Lower leg skin (tissue), 3 donors: Measurements from ENCODE around the gene OXSR1.

Experiments used
- CTCF ChIP-seq, 3 donors: fragments of 450-650 bp; IDR thresholded peaks; one replicate each; pipeline ENCODE4 v1.5.1; 2016; ENCODE audit warnings: antibody characterized with exemption in 3 of 3, mild to moderate bottlenecking in 3 of 3, moderate library complexity in 2 of 3
- POLR2A ChIP-seq, 2 donors: fragments of 450-650 bp; IDR thresholded peaks; one replicate each; pipeline ENCODE4 v1.6.1; 2016 to 2017; ENCODE audit warnings: antibody characterized with exemption in 2 of 2, mild to moderate bottlenecking in 1 of 2, moderate library complexity in 1 of 2

- TF ChIP-seq POLR2A (IDR thresholded peaks at IDR 0.05) (no peak), CTCF (IDR thresholded peaks at IDR 0.05) (no peak)
These were observed 59.0 kb downstream of the OXSR1 start for GRCh38 chr3:38224357-38224756.
